Measurements from ENCODE around the gene OLIG1. TPM values are rescaled to one million over a fixed set of nuclear protein-coding genes. Genes with fewer than 3 reads are reported as not detected.

Gene OLIG1
- polyA plus RNA-seq, 1 of the 3 experiments (the other 2 are of a cell fraction): not detected

DNA sequence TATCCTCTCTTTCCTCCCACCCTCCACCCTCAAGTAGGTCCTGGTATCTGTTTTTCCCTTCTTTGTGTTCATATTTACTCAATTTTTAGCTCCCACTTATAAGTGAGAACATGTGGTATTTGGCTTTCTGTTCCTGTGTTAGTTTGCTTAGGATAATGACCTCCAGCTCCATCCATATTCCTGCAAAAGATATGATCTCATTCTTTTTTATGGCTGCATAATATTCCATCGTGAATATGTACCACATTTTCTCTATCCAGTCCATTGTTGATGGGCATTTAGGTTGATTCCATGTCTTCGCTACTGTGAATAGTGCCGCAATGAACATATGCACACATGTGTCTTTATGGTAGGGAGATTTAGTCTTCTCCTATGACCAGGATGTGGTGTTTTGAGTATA is 29.7 kb upstream of the OLIG1 start:
- Histone ChIP-seq H3K27me3 (ENCODE audit: insufficient read depth) (no peaks in the 10 kb centered on the region; the same call in 1 of the 2 replicates), H3K9me3 (no peaks in the 10 kb centered on the region), H3K9me2 (no peaks in the 10 kb centered on the region), H3K4me1 (ENCODE audit: control insufficient read depth in 1 of 2, insufficient read depth in 2 of 2, low read depth in 1 of 2, low read length in 1 of 2) (peaks cover 0 to 22% of the 10 kb centered on the region in 2 experiments; a peak in 2 of 4 replicates), H3K36me3 (replicated peaks in 1 of 2; ENCODE audit: control insufficient read depth in 1 of 2, insufficient read depth in 2 of 2, low read length in 1 of 2) (no peaks in the 10 kb centered on the region), H3K4me2 (no peak overlapping the region), H3K27ac (ENCODE audit: low read depth in 2 of 2, low read length in 1 of 2) (no peak overlapping the region), H2AFZ (ENCODE audit: low read depth) (no peak overlapping the region), H3K9ac (no peak overlapping the region), H3F3A (replicated peaks; ENCODE audit: insufficient read depth) (peaks cover 9% of the 10 kb centered on the region), H3K4me3 (ENCODE audit: low read depth in 2 of 2, low read length in 1 of 2) (no peak overlapping the region), H3K79me2 (ENCODE audit: insufficient read depth) (no peaks in the 10 kb centered on the region), H4K20me1 (ENCODE audit: insufficient read depth) (no peaks in the 10 kb centered on the region)
- DNase-seq: no peak
- TF ChIP-seq FOSL2 (IDR thresholded peaks at IDR 0.05; ENCODE audit: borderline replicate concordance, low read depth) (no peak), RFX5 (IDR thresholded peaks at IDR 0.05; ENCODE audit: low read length) (no peak), FOXM1 (IDR thresholded peaks at IDR 0.05; ENCODE audit: low read depth) (no peak), CTCF (IDR thresholded peaks at IDR 0.05) (no peak), CHD2 (IDR thresholded peaks at IDR 0.05; ENCODE audit: low read length, partially characterized antibody) (no peak), MAX (IDR thresholded peaks at IDR 0.05; ENCODE audit: low read depth) (no peak), TEAD4 (IDR thresholded peaks at IDR 0.05; ENCODE audit: borderline replicate concordance, insufficient read depth) (no peak), RCOR1 (IDR thresholded peaks at IDR 0.05; ENCODE audit: low read length) (no peak)
- TF ChIP-seq, protein P1, sequence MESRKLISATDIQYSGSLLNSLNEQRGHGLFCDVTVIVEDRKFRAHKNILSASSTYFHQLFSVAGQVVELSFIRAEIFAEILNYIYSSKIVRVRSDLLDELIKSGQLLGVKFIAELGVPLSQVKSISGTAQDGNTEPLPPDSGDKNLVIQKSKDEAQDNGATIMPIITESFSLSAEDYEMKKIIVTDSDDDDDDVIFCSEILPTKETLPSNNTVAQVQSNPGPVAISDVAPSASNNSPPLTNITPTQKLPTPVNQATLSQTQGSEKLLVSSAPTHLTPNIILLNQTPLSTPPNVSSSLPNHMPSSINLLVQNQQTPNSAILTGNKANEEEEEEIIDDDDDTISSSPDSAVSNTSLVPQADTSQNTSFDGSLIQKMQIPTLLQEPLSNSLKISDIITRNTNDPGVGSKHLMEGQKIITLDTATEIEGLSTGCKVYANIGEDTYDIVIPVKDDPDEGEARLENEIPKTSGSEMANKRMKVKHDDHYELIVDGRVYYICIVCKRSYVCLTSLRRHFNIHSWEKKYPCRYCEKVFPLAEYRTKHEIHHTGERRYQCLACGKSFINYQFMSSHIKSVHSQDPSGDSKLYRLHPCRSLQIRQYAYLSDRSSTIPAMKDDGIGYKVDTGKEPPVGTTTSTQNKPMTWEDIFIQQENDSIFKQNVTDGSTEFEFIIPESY (IDR thresholded peaks at IDR 0.05; ENCODE audit: borderline replicate concordance, low read depth): no peak
- ChIA-PET CTCF (interaction anchor here (0.8 kb wide), 1 partner anchor 46 kb away, joined by 3 read pairs; no protein-coding TSS in a partner anchor), POLR2A (no interaction called here)
- WGBS (ENCODE audit: low lambda C conversion rate): 59% methylated on average over 3 of the region's 3 CpGs

- Histone ChIP-seq H3K27me3 (ENCODE audit: insufficient read depth) (no peaks in the 10 kb centered on the region; the same call in 1 of the 2 replicates), H3K27ac (ENCODE audit: low read depth in 2 of 2, low read length in 1 of 2) (peak overlapping the region in 1 of 2 experiments; percentile 58; a peak in 1 of 4 replicates), H3F3A (replicated peaks; ENCODE audit: insufficient read depth) (peaks cover 9% of the 10 kb centered on the region), H3K4me3 (ENCODE audit: low read depth in 2 of 2, low read length in 1 of 2) (no peak overlapping the region), H3K9me3 (no peaks in the 10 kb centered on the region), H3K36me3 (replicated peaks in 1 of 2; ENCODE audit: control insufficient read depth in 1 of 2, insufficient read depth in 2 of 2, low read length in 1 of 2) (no peaks in the 10 kb centered on the region), H2AFZ (ENCODE audit: low read depth) (no peak overlapping the region), H3K9me2 (no peaks in the 10 kb centered on the region), H4K20me1 (ENCODE audit: insufficient read depth) (no peaks in the 10 kb centered on the region), H3K79me2 (ENCODE audit: insufficient read depth) (no peaks in the 10 kb centered on the region), H3K9ac (no peak overlapping the region), H3K4me1 (ENCODE audit: control insufficient read depth in 1 of 2, insufficient read depth in 2 of 2, low read depth in 1 of 2, low read length in 1 of 2) (peaks cover 0 to 12% of the 10 kb centered on the region in 2 experiments; a peak in 1 of 4 replicates), H3K4me2 (no peak overlapping the region; the same call in 1 of the 2 replicates)
- ChIA-PET POLR2A (no interaction called here), CTCF (no interaction called here)
- 46% methylated on average over 2 of the region's 2 CpGs for WGBS (ENCODE audit: low lambda C conversion rate)
- no peak for DNase-seq
- no peak for TF ChIP-seq NFIC (IDR thresholded peaks at IDR 0.05; ENCODE audit: borderline replicate concordance)
These were observed 28.0 kb upstream of the OLIG1 start for GRCh38 chr21:33041981-33042380.

Data from SK-N-SH (cell line).